GM23248 (cell line): Measurements from ENCODE around the gene TMIGD1. TPM values are rescaled to one million over a fixed set of nuclear protein-coding genes. Genes with fewer than 3 reads are reported as not detected.

Experiments
- DNase-seq: peaks from one replicate; pipeline ENCODE4 v3.0.0-alpha.2; 2015
- H2AFZ ChIP-seq: fragments of 200-600 bp; sonication (generic); 2 replicates; pipeline ENCODE4 v1.6.1; 2016; ENCODE audit warnings: antibody characterized with exemption
- H3F3A ChIP-seq: fragments of 200-600 bp; sonication (generic); 2 replicates; pipeline ENCODE4 v1.6.1; 2016; ENCODE audit warnings: mild to moderate bottlenecking, antibody characterized with exemption, mixed run types; ENCODE audit not compliant: insufficient read depth
- H3K27ac ChIP-seq: fragments of 200-600 bp; sonication (generic); 2 replicates; pipeline ENCODE4 v1.5.1; 2016; ENCODE audit warnings: mild to moderate bottlenecking
- H3K27me3 ChIP-seq: fragments of 200-600 bp; sonication (generic); replicated peaks from 2 replicates; pipeline ENCODE4 v1.6.1; 2016; ENCODE audit warnings: mild to moderate bottlenecking; ENCODE audit not compliant: insufficient read depth
- H3K36me3 ChIP-seq: fragments of 200-600 bp; sonication (generic); 2 replicates; pipeline ENCODE4 v1.6.1; 2016; ENCODE audit warnings: low read depth, mild to moderate bottlenecking
- H3K4me1 ChIP-seq: fragments of 200-600 bp; sonication (generic); 2 replicates; pipeline ENCODE4 v1.6.1; 2016; ENCODE audit warnings: mild to moderate bottlenecking; ENCODE audit not compliant: insufficient read depth
- H3K4me2 ChIP-seq: fragments of 200-600 bp; sonication (generic); one replicate; pipeline ENCODE4 v1.6.1; 2016; ENCODE audit warnings: mild to moderate bottlenecking; ENCODE audit not compliant: unreplicated experiment
- H3K4me3 ChIP-seq: fragments of 200-600 bp; sonication (generic); 2 replicates; pipeline ENCODE4 v1.5.1; 2016; ENCODE audit warnings: mild to moderate bottlenecking
- H3K79me2 ChIP-seq: fragments of 200-600 bp; sonication (generic); 2 replicates; pipeline ENCODE4 v1.6.1; 2016; ENCODE audit warnings: mild to moderate bottlenecking; ENCODE audit not compliant: insufficient read depth
- H3K9ac ChIP-seq: fragments of 200-600 bp; sonication (generic); 2 replicates; pipeline ENCODE4 v1.6.1; 2016; ENCODE audit warnings: mild to moderate bottlenecking
- H3K9me2 ChIP-seq: fragments of 200-600 bp; sonication (generic); 2 replicates; pipeline ENCODE4 v1.6.1; 2016; ENCODE audit warnings: mixed run types, mild to moderate bottlenecking, moderate library complexity; ENCODE audit not compliant: insufficient read depth
- H3K9me3 ChIP-seq: fragments of 200-600 bp; sonication (generic); one replicate; pipeline ENCODE4 v1.6.1; 2017; ENCODE audit warnings: low read depth
- H4K20me1 ChIP-seq: fragments of 200-600 bp; sonication (generic); 2 replicates; pipeline ENCODE4 v1.6.0; 2016; ENCODE audit not compliant: insufficient read depth
- EZH2 ChIP-seq: fragments of 200-600 bp; sonication (generic); IDR thresholded peaks from 2 replicates; pipeline ENCODE4 v1.6.1; 2018; ENCODE audit warnings: antibody characterized with exemption, mild to moderate bottlenecking; ENCODE audit not compliant: insufficient read depth, poor library complexity, severe bottlenecking
- EZH2phosphoT487 ChIP-seq: fragments of 200-600 bp; sonication (generic); IDR thresholded peaks from 2 replicates; pipeline ENCODE4 v1.6.1; 2018; ENCODE audit warnings: antibody characterized with exemption, moderate library complexity, mild to moderate bottlenecking, low read depth; ENCODE audit not compliant: insufficient read depth
- WGBS, 2 experiments: methylation state at CpG; one replicate each; pipeline ENCODE4 v1.1.6; 2015 to 2017; ENCODE audit warnings: low lambda C conversion rate in 2 of 2, low coverage in 1 of 2; ENCODE audit errors: missing lambda C conversion rate in 2 of 2; 5-methylcytosine and 5-hydroxymethylcytosine counted together
- in situ Hi-C: fragments of 300-500 bp; cut with MboI; formaldehyde crosslinking; loops from 2 replicates; pipeline ENCODE4 v1.15.0; 2020
- polyA plus RNA-seq: library from polyadenylated mRNA; unstranded; fragments of >200 nt; fragmentation: Nextera tagmentation; extraction: Ambion mirVana; gene quantifications from 2 replicates; pipeline ENCODE4 v1.2.1, GENCODE V29; 2016
- total RNA-seq: library from RNA; depleted of rRNA; stranded (reverse); fragments of >200 nt; shearing (Covaris generic); gene quantifications from 2 replicates; pipeline ENCODE4 v1.2.3, GENCODE V29; 2014

Gene TMIGD1
- total and polyA plus RNA-seq, 2 experiments from 2014 or later = not detected

DNA sequence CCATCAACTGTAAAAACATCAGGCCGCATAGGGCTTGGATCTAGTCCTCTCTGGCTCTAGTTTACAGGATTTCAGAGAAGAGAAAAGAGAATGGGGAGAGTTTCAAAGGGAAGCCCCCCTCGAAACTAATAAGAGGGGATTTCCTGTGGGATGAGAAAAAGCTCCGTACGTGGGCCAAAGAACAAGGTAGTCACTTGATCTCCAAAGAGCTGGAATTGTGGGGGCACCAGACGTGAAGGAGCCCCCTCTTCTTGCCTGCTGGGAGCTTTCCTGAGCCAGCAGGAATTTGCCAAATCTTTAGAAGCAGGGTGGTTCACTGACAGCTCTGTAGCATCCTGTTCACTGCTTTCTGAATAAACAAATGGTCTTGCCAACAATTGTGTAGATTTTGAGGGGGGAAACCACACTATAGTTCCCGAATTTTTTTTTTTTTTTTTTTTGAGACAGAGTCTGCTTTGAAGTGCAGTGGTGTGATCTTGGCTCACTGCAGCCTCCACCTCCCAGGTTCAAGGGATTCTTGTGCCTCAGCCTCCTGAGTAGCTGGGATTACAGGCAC is 7.0 kb upstream of the TMIGD1 start:
- Histone ChIP-seq H3K9me3 (no peaks in the 10 kb centered on the region), H3K27me3 (no peaks in the 10 kb centered on the region), H4K20me1 (no peaks in the 10 kb centered on the region), H3K4me3 (peak overlapping the region; percentile 38; the same call in 1 of the 2 replicates), H2AFZ (peak overlapping the region; percentile 89), H3K27ac (peak overlapping the region; percentile 50), H3K4me2 (peak overlapping the region; percentile 72), H3K9me2 (no peaks in the 10 kb centered on the region), H3K4me1 (peaks cover 15% of the 10 kb centered on the region), H3K36me3 (no peaks in the 10 kb centered on the region), H3F3A (0 out of 2 replicates have a peak, but pooled peaks cover 8% of the 10 kb centered on the region), H3K79me2 (no peaks in the 10 kb centered on the region), H3K9ac (peak overlapping the region; percentile 34)
- DNase-seq = no peak
- 49% methylated on average over 6 of the region's 6 CpGs for WGBS, 2 experiments
- in situ Hi-C loops = no loop called here
- no peak for TF ChIP-seq EZH2phosphoT487
- no peak for TF ChIP-seq EZH2

DNA sequence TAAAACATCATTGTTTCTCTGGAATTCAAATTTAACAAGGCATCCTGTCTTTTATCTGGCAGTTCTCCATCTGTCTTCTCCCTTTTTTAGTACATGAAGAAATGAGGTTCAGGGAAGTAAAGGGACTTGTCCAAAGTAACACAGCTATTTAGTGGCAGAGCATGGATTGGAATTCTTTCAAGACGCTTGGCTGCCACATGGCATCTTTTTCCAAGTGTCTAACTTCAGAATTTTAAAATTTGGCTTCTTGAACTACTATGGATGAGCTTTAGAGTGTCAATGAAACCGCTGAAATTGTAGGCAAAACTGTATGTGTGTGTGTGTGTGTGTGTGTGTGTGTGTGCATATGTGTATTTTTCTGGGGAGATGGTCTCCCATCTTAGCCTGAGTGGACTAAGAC is 5.2 kb upstream of the TMIGD1 start:
- H3K4me3 ChIP-seq = no peak overlapping the region
- H3K27ac ChIP-seq = no peak overlapping the region
- 55 to 62% methylated on average over 2 of the region's 2 CpGs for WGBS, 2 experiments
- no peaks in the 10 kb centered on the region for H4K20me1 ChIP-seq
- no peak overlapping the region for H3K9ac ChIP-seq
- H3K4me1 ChIP-seq = peaks cover 15% of the 10 kb centered on the region
- in situ Hi-C loops = no loop called here
- no peak overlapping the region for H3K4me2 ChIP-seq
- no peak for TF ChIP-seq EZH2
- no peak for TF ChIP-seq EZH2phosphoT487
- no peak overlapping the region for H2AFZ ChIP-seq
- DNase-seq = no peak
- H3K9me3 ChIP-seq = no peaks in the 10 kb centered on the region
- 0 out of 2 replicates have a peak, but pooled peaks cover 8% of the 10 kb centered on the region for H3F3A ChIP-seq
- H3K9me2 ChIP-seq = no peaks in the 10 kb centered on the region
- H3K79me2 ChIP-seq = no peaks in the 10 kb centered on the region
- no peaks in the 10 kb centered on the region for H3K36me3 ChIP-seq
- no peaks in the 10 kb centered on the region for H3K27me3 ChIP-seq

DNA sequence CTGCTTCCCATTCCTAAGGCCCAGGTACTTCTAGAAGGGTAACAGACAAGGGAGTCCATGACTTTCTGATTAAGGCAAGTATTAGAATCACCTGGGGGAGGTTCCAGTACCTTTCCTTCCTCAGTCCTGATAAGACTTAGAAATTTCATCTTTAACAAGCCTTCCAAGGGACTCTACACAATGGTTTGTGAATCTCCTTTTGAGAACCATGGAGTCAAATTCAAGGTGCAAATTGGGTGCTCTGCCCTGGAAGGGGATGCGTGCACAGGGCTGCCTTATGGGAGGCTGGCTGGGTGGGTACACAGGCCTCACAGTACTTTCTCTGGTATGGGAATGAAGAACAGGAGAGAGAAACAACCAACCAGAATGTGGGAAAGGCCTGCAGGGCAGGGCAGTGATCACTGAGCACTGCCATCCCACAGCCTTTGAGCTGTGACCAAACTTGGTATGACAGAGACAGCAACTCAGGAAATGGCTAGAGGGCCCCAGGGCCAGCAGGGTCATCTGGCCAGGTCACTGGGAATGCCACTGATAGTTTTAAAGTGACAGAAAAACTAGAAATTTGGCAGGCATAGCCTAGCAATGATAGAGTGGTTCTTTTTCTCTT is 3.6 kb upstream of the TMIGD1 start:
- in situ Hi-C loops = no loop called here
- peaks cover 17% of the 10 kb centered on the region for H3K4me1 ChIP-seq
- no peaks in the 10 kb centered on the region for H4K20me1 ChIP-seq
- H3K4me3 ChIP-seq = no peak overlapping the region
- no peaks in the 10 kb centered on the region for H3K9me3 ChIP-seq
- H3F3A ChIP-seq = peaks cover 11% of the 10 kb centered on the region; the same call in 1 of the 2 replicates
- H3K36me3 ChIP-seq = no peaks in the 10 kb centered on the region
- H3K9ac ChIP-seq = no peak overlapping the region
- no peak overlapping the region for H3K27ac ChIP-seq
- DNase-seq = no peak
- TF ChIP-seq EZH2phosphoT487 (no peak), EZH2 (no peak)
- H3K9me2 ChIP-seq = no peaks in the 10 kb centered on the region
- no peaks in the 10 kb centered on the region for H3K27me3 ChIP-seq
- WGBS, 2 experiments = 94 to 95% methylated on average over 1 of the region's 1 CpG
- no peak overlapping the region for H3K4me2 ChIP-seq
- H3K79me2 ChIP-seq = no peaks in the 10 kb centered on the region
- H2AFZ ChIP-seq = no peak overlapping the region

DNA sequence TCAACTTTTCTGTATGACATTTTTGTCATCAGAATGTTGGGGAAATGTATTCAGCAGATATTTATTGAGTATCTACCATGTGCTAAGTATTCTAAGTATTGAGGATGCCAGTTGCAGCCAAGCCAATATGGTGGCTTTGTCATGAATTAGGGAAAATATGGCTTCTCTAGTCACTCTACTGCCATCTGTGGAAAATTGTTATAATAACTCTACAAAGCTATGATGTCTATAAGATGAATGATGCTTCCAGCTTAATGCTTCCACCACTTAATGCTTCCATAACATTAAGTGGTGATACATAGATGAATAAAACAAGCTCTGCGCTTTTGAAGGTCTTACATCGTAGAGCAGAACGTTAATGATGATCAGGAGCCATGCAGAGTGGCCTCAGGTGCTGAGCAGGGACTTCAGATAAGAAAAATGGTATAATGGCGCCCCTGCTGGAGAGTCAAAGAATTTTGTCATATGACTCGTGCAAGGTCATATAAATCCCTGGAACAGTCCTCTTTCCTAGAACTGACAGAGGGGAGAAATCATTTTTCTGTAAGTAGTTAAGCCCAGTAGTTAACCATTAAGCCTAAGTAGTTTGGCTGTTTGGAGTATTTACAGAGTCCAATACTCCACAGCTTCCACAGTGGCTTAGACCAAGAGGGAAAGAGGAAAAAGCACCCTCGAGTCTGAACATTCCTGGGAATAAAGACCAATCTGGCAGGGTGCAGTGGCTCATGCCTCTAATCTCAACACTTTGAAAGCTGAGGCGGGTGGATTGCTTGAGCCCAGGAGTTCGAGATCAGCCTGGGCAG is 2.7 kb upstream of the TMIGD1 start:
- Histone ChIP-seq H3F3A (peaks cover 20% of the 10 kb centered on the region), H3K79me2 (no peaks in the 10 kb centered on the region), H3K27me3 (no peaks in the 10 kb centered on the region), H3K36me3 (no peaks in the 10 kb centered on the region), H4K20me1 (no peaks in the 10 kb centered on the region), H3K9me3 (no peaks in the 10 kb centered on the region), H3K4me2 (no peak overlapping the region), H3K9me2 (no peaks in the 10 kb centered on the region), H3K4me1 (peaks cover 26% of the 10 kb centered on the region), H3K27ac (no peak overlapping the region), H3K4me3 (no peak overlapping the region), H3K9ac (no peak overlapping the region), H2AFZ (no peak overlapping the region)
- in situ Hi-C loops = no loop called here
- peak; percentile 62 for DNase-seq
- TF ChIP-seq EZH2 (no peak), EZH2phosphoT487 (no peak)
- WGBS, 2 experiments = 39 to 41% methylated on average over 8 of the region's 8 CpGs
